Stimulated activated effector memory CD8-positive, alpha-beta T cell treated with anti-CD3 and anti-CD28 coated beads, Interleukin-12 subunit alpha, Interleukin-12 subunit beta, amount 100 ng/mL, for 72 hours (primary cell): ENCODE data around the gene NRTN.
A peak's percentile ranks its signal among the peaks of the same experiment; 100 is the strongest.

Experiments used
- ATAC-seq: fragments of 150-1000 bp; cut with Tn5 transposase; 2 replicates; pipeline ENCODE4 v1.10.0; 2021
- DNase-seq, 2 donors: peaks; one replicate each; pipeline ENCODE4 v3.0.0; 2021 to 2022; ENCODE audit warnings: low spot score in 2 of 2
- H3K27ac Mint-ChIP-seq: one replicate; pipeline ENCODE4 v1.8.0; 2022; ENCODE audit warnings: mild to moderate bottlenecking, mixed read lengths
- H3K36me3 Mint-ChIP-seq: one replicate; pipeline ENCODE4 v1.8.0; 2022; ENCODE audit warnings: mild to moderate bottlenecking, mixed read lengths
- H3K4me1 Mint-ChIP-seq: one replicate; pipeline ENCODE4 v1.8.0; 2022; ENCODE audit warnings: mixed read lengths
- H3K4me3 Mint-ChIP-seq: one replicate; pipeline ENCODE4 v1.8.0; 2022; ENCODE audit warnings: mild to moderate bottlenecking, mixed read lengths
- H3K9me3 Mint-ChIP-seq: one replicate; pipeline ENCODE4 v1.8.0; 2022; ENCODE audit warnings: mixed read lengths

NRTN gene

DNA sequence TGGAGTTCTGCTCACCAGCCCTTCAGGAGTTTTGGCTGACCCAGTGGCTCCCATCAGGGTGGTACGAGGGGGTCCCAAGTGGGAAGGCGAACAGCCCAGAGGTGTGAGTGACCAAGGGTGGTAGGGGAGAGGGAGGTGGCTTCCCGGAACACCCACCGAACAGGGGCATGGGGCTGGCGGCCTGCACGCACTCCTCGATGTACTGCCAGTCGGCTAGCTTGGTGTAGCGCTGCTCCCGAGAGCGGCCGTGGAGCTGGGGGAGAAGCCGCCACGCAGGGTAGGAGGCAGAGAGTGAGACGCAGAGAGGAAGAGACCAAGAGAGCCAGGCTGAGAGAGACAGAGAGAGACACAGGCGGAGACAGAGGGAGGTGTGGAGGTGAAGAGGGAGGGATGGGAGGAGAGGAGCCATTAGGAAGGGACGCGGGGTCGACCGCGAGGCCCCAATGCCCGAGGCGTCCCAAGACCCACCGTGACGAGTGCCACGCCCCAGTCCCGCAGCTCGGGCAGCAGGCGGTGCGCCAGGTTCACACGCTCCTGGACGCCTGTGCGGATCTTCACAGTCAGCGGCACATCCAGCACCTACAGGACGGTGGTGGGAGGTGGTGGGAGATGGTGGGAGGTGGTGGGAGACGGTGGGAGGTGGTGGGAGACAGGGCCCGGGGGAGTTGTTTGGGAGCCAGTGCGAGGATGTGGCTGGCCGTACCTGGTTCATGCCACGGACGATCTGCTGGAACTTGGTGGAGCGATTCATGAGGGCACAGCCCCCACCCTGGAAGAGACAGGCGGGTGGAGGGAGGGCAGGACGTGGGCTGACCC is 18.1 kb upstream of the NRTN start:
- peak overlapping the region; percentile 73 for H3K27ac Mint-ChIP-seq
- H3K4me3 Mint-ChIP-seq: no peak overlapping the region
- H3K36me3 Mint-ChIP-seq: peaks cover 68% of the 10 kb centered on the region
- H3K9me3 Mint-ChIP-seq: no peaks in the 10 kb centered on the region
- peaks cover 27% of the 10 kb centered on the region for H3K4me1 Mint-ChIP-seq
- ATAC-seq (no peak), DNase-seq (no peak)

DNA sequence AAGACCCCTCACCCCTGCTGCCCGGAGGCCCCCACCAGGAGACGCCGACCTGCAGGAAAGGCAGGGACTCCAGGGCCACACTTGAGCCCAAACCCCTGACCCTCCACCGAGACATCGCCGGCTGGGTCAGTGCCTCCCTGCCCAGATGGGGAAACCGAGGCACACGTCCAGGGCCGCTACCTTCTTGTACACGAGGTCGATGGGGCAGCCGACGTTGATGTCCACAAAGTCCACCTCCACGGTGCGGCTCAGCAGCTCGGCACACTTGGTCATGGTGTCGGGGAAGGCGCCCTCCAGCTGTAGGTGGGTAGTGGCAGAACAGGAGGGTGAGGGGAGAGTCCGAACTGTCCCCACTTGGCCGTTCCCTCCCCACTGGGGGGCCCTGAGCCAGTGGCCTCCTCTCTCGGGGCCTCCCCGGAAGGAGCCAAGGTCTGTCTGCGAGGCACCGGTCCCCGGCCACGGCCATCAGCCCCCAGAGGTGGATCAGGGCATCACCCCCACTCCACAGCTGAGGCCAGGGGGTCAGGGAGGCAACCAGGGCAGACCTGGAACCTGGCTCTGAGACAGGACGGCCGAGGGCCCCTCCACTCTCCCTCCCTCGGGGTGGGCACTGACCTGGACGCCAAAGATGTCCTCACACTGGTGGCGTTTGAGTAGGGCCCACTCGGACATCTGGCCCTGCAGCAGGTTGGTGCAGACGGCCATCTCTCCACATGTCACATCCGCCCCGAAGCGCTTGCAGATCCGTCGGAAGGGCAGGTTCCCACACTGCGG is 17.3 kb upstream of the NRTN start:
- H3K4me1 Mint-ChIP-seq: peaks cover 27% of the 10 kb centered on the region
- no peak overlapping the region for H3K27ac Mint-ChIP-seq
- H3K9me3 Mint-ChIP-seq: no peaks in the 10 kb centered on the region
- no peak for ATAC-seq
- H3K36me3 Mint-ChIP-seq: peaks cover 68% of the 10 kb centered on the region
- no peak for DNase-seq
- no peak overlapping the region for H3K4me3 Mint-ChIP-seq

DNA sequence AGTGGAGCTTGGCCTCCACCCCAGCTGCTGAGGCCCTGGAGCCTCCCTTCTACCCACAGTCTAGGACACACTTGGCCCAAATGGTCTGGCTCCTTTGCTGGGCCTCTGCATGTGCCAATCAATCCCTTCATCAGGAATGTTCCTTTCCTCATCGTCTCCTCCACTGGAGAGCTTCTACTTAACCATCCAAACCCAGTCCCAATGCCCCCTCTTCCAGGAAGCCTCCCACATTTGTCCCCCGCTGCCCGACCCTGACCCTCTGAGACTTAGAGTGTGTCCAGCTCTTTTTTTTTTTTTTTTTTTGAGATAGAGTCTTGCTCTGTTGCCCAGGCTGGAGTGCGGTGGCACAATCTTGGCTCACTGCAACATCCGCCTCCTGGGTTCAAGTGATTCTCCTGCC is 16.4 kb upstream of the NRTN start:
- H3K4me3 Mint-ChIP-seq: peak overlapping the region; percentile 94
- DNase-seq: no peak
- no peaks in the 10 kb centered on the region for H3K9me3 Mint-ChIP-seq
- H3K27ac Mint-ChIP-seq: no peak overlapping the region
- H3K36me3 Mint-ChIP-seq: peaks cover 68% of the 10 kb centered on the region
- peaks cover 27% of the 10 kb centered on the region for H3K4me1 Mint-ChIP-seq
- ATAC-seq: no peak

- DNase-seq (no peak), ATAC-seq (no peak)
- H3K9me3 Mint-ChIP-seq: no peaks in the 10 kb centered on the region
- H3K27ac Mint-ChIP-seq: peak overlapping the region; percentile 99
- peak overlapping the region; percentile 94 for H3K4me3 Mint-ChIP-seq
- H3K4me1 Mint-ChIP-seq: peaks cover 27% of the 10 kb centered on the region
- peaks cover 68% of the 10 kb centered on the region for H3K36me3 Mint-ChIP-seq
Measured at GRCh38 chr19:5789351-5789761, 15.5 kb upstream of the NRTN start.

GRCh38 chr19:5789886-5790558 is 14.8 kb upstream of the NRTN start:
- Mint-ChIP-seq H3K9me3 (no peaks in the 10 kb centered on the region), H3K4me3 (peak overlapping the region; percentile 94), H3K27ac (peak overlapping the region; percentile 99), H3K4me1 (peaks cover 27% of the 10 kb centered on the region), H3K36me3 (peaks cover 63% of the 10 kb centered on the region)
- DNase-seq: no peak
- no peak for ATAC-seq

DNA sequence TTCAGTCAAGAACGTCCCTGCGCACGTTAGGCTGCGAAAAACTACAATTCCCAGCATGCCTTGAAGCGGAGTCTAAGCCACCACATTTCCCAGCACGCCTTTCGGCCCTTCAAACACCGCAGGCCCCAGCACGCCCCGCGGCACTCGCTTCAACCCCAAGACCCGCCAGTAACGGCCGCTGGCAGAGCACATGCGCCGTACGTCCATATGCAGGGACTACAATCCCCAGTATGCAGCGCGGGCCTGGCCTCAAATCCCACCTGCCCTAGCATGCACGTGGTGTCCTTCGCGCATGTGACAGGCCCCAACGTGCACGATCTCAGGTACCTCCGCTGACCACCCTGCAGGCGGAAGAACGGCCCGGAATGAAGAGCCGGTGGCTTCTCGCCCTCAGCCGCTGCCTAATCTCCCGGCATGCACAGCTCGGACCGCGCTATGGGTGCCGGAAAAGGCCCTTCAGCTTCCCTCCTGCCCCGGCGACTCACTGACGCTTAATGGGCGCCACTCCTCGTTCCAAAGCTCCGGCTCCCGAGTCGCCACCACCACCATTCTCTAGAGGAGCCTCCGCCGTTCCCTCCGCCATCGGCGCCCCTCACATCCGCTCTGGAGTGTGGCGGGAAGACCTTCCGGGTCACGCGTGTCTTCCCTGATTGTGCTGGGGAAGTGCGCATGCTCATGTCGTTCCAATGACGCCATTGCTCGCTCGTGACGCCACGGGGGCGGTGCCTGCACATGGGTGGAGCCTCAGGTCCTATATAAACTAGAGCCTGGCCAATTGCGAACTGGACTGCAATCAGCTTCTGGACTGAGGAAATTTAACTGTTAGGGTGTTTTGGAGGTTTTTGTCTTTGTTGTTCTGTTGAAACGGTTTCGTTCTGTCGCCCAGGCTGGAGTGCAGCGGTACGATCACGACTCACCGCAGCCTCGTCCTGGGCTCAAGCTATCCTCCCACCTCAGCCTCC is 14.0 kb upstream of the NRTN start, which contains the start of gene DUS3L:
TSS of gene DUS3L (minus strand) at position 605 of the 962 bp plus-strand sequence. CDS start at position 583, 22 bp downstream.
- H3K9me3 Mint-ChIP-seq: no peaks in the 10 kb centered on the region
- peak; percentile 97 for ATAC-seq
- peak; percentile 90 to 98 for DNase-seq
- peak within 1 kb of the TSS; percentile 94 for H3K4me3 Mint-ChIP-seq
- peaks cover 27% of the 10 kb centered on the region for H3K4me1 Mint-ChIP-seq
- peak within 1 kb of the TSS; percentile 99 for H3K27ac Mint-ChIP-seq
- H3K36me3 Mint-ChIP-seq: peaks cover 55% of the 10 kb centered on the region

GRCh38 chr19:5792224-5792623 is 12.6 kb upstream of the NRTN start:
- no peaks in the 10 kb centered on the region for H3K9me3 Mint-ChIP-seq
- no peak for DNase-seq
- peaks cover 41% of the 10 kb centered on the region for H3K36me3 Mint-ChIP-seq
- H3K4me3 Mint-ChIP-seq: no peak overlapping the region
- ATAC-seq: no peak
- peaks cover 22% of the 10 kb centered on the region for H3K4me1 Mint-ChIP-seq
- no peak overlapping the region for H3K27ac Mint-ChIP-seq

DNA sequence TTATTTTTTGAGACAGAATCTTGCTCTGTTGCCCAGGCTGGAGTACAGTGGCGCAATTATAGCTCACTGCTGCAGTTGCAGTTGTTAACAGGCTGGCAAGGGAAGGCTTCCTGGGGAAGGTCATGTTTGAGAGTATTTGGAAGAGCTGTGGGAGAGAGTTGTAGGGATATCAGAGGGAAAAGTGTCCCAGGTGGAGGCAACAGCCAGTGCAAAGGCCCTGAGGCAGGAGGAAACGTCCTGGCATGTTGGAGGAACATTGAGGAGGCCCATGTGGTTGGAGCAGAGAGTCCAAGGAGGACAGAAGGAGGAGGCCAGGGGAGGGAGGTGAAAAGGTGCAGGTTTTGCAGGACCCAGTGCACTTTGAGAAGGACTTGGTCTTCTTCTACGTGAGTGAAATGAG is 11.7 kb upstream of the NRTN start:
- no peak overlapping the region for H3K4me3 Mint-ChIP-seq
- H3K27ac Mint-ChIP-seq: no peak overlapping the region
- H3K4me1 Mint-ChIP-seq: peaks cover 20% of the 10 kb centered on the region
- H3K36me3 Mint-ChIP-seq: peaks cover 31% of the 10 kb centered on the region
- H3K9me3 Mint-ChIP-seq: no peaks in the 10 kb centered on the region
- DNase-seq (no peak), ATAC-seq (no peak)

DNA sequence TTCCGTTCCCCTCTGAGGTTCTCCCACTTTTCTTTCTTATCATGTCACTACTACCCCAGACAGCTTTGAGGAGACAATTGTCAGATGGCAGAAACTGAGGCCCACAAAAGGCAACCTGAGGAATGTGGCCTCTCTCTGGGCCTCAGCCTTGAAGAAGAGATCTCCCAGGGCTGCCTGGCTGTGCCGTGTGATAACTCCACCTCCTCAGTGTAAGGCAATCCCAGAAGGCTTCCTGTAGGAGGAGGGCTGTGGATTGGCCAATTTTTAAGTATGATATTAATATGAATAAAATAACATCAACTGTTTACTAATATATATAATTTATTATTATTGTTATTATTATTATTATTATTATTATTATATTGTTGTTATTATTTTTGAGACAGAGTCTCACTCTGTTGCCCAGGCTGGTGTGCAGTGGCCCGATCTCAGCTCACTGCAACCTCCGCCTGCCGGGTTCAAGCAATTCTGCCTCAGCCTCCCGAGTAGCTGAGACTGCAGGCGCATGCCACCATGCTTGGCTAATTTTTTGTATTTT is 9.4 kb upstream of the NRTN start:
- Mint-ChIP-seq H3K36me3 (peaks cover 8% of the 10 kb centered on the region), H3K4me1 (peaks cover 9% of the 10 kb centered on the region), H3K9me3 (no peaks in the 10 kb centered on the region), H3K4me3 (no peak overlapping the region), H3K27ac (no peak overlapping the region)
- DNase-seq (no peak), ATAC-seq (no peak)

GRCh38 chr19:5798244-5798643 is 6.6 kb upstream of the NRTN start:
- peaks cover 17% of the 10 kb centered on the region for H3K4me1 Mint-ChIP-seq
- no peak overlapping the region for H3K27ac Mint-ChIP-seq
- H3K36me3 Mint-ChIP-seq: no peaks in the 10 kb centered on the region
- no peak overlapping the region for H3K4me3 Mint-ChIP-seq
- DNase-seq (no peak), ATAC-seq (no peak)
- H3K9me3 Mint-ChIP-seq: no peaks in the 10 kb centered on the region

- Mint-ChIP-seq H3K4me3 (no peak overlapping the region), H3K9me3 (no peaks in the 10 kb centered on the region), H3K36me3 (no peaks in the 10 kb centered on the region), H3K27ac (no peak overlapping the region), H3K4me1 (peaks cover 29% of the 10 kb centered on the region)
- DNase-seq (no peak), ATAC-seq (no peak)
Measured at GRCh38 chr19:5799247-5800241, 5.3 kb upstream of the NRTN start.

DNA sequence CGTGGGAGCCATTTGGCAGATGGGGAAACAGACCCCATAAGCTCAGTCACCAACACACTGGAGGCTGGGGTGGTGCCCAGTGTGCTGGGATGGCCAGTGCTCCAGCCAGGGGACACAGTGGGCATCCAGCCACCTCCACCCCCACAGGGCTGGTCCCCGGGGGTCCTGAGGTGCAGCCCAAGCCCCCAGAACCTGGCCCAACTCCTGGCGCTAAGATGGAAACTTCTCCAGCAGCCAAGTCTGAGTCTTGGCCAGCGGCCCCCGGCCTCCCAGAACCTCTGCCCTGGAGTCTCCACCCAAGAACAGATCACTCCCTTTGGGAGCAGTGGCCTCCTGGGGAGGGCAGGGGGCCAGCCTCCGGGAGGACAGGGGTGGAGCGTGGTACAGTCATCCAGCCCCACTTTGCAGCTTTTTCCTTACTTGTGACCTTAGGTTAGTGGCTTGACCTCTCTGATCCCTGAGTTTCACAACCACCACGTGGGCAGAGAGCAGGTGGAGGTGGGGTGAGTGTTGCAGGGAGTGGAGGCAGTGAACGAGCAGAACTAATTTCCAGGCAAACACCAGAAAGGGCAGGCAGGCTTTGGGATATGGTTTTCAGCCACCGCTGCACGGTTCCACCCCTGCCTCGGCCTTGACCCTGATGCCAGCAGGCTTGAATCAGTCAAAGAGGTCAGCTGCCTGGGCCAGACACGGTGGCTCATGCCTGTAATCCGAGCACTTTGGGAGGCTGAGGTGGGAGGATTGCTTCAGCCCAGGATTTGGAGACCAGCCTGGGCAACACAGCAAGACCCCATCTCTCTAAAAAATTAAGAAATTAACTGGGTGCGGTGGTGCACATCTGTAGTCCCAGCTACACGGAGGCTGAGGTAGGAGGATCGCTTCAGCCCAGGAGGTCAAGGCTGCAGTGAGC is 4.3 kb upstream of the NRTN start:
- H3K4me3 Mint-ChIP-seq: no peak overlapping the region
- no peaks in the 10 kb centered on the region for H3K36me3 Mint-ChIP-seq
- ATAC-seq (no peak), DNase-seq (no peak)
- no peaks in the 10 kb centered on the region for H3K9me3 Mint-ChIP-seq
- H3K4me1 Mint-ChIP-seq: peaks cover 29% of the 10 kb centered on the region
- H3K27ac Mint-ChIP-seq: no peak overlapping the region
